HG03108 (cell line): ENCODE data around the gene RAB31.

Experiments used
- ATAC-seq: cut with Tn5 transposase; IDR thresholded peaks from one replicate; pipeline ENCODE4 v1.9.1; 2021; ENCODE audit warnings: moderate library complexity; ENCODE audit not compliant: unreplicated experiment

The RAB31 gene

DNA sequence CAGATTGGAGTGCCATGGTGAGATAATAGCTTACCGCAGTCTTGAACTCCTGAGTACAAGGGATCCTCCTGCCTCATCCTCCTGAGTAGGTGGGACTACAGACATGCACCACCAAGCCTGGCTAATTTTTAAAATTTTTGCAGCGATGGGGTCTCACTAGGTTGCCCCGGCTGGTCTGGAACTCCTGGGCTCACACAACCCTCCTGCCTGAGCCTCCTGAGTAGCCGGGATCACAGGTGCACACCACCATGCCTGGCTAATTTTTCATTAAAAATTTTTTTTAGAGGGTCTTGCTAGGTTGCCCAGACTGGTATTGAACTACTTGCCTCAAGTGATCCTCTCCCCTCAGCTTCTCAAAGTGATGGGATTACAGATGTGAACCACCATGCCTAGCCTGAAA is 27.8 kb downstream of the RAB31 start:
- no peak for ATAC-seq

- ATAC-seq: no peak
These were observed 28.3 kb downstream of the RAB31 start for GRCh38 chr18:9736286-9736835.

- no peak for ATAC-seq
These were observed 28.9 kb downstream of the RAB31 start for GRCh38 chr18:9737006-9737405.

- no peak for ATAC-seq
These were observed 29.5 kb downstream of the RAB31 start for GRCh38 chr18:9737472-9738121.

- ATAC-seq: no peak
These were observed 30.3 kb downstream of the RAB31 start for GRCh38 chr18:9738266-9738969.

DNA sequence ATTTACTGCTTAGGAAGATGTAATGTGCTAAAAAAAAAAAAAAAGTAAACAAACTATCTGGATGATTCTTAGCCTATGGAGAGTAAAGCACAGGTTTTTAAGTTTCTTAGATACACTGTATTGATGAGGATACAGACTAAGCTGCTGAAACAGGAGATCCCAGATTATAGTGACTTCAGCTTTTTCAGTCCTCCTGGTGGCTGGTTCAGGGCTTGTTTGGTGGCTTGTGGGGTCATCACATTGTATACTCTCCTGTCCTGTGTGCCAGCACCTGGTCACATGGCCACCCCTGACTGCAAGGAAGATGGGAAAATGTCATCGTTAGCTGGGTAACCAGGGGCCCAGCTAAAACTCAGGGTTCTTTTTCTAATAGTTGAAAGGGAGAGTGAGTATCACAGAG is 31.4 kb downstream of the RAB31 start:
- no peak for ATAC-seq

DNA sequence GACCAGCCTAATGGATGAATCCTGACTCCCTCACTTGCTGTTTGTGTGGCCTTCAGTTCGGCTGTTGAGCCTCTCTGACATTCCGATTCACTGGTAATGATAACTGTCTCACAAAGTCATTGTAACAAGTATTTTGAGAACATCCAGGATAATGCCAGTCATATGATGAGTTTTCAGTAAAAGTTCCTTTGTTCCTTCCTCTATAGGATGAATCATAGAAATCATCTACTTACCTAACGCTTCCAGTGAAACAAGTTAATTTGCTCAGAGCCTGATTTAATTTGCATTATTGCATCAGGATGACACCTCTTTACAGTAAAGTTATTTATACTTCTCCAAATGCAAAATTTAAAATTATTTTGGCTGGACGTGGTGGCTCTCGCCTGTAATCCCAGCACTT is 32.0 kb downstream of the RAB31 start:
- ATAC-seq: no peak

GRCh38 chr18:9741406-9741792 is 33.3 kb downstream of the RAB31 start:
- no peak for ATAC-seq

- ATAC-seq: no peak
These were observed 33.9 kb downstream of the RAB31 start for GRCh38 chr18:9741793-9742523.

GRCh38 chr18:9742524-9743131 is 34.5 kb downstream of the RAB31 start:
- ATAC-seq: no peak

- no peak for ATAC-seq
These were observed 35.3 kb downstream of the RAB31 start for GRCh38 chr18:9743200-9744016.

GRCh38 chr18:9746958-9747357 is 38.9 kb downstream of the RAB31 start:
- no peak for ATAC-seq

- ATAC-seq: no peak
These were observed 41.5 kb downstream of the RAB31 start for GRCh38 chr18:9749611-9750010.

GRCh38 chr18:9750112-9750511 is 42.0 kb downstream of the RAB31 start:
- ATAC-seq: no peak

DNA sequence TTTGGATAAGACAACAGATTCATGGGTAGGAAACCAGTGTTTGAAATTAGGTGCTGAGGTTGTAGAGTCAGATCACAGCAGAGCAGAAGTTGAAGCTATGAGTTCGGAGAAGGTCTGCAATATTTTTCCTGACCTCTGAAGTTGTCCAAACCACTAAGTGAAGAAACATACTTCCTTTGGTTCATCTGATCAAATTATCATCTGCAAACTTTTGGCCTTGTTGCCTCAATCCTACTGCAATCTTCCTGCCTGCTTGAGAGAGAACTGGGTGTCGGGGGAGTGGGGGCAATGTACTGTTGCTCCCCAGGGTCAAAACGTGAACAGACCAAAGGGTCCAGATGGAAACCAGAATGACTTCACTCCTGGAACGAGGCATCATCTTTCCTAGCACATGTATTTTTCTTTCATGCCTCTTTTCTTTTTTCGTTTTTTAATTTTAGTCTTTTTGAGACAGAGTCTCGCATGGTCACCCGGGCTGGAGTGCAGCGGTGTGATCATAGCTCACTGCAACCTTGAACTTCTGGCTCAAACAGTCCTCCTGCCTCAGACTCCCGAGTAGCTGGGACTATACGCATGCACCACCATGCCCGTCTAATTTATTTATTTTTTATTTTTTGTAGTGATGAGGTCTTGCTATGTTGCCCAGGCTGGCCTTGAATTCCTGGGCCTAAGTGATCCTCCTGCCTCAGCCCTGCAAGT is 42.7 kb downstream of the RAB31 start:
- ATAC-seq: no peak

DNA sequence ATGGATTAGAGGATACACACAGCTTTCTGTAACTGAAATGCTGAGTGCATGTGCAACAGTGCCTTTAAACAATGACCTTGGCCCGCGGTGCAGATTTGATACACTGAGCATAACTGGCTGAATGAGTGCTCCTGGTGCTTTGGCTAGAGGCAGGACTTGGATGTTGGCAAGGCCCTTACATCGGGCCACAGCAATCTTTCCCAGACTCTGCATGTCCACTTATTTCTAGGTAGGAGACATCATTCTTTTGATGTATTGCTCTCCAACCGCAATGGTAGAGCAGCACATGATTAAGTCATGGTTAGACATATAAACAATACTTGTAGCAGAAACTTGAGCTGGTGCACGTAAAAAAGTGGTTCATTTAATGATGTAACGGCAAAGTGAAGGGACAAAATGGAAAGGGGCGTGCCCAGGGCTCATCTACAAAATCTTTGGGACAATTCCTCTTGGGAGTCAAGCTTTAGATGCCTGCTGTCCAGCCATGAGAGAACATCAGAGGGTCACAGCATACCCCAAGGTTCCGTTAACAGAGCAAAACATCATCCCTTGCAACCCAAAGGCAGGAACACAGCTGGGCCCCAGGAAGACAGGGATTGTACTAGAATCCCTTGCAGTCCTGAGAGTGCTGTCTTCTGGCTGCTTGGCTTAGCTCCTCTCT is 43.4 kb downstream of the RAB31 start:
- ATAC-seq: no peak

GRCh38 chr18:9753846-9754245 is 45.7 kb downstream of the RAB31 start:
- ATAC-seq: no peak

- no peak for ATAC-seq
These were observed 47.0 kb downstream of the RAB31 start for GRCh38 chr18:9755110-9755509.

DNA sequence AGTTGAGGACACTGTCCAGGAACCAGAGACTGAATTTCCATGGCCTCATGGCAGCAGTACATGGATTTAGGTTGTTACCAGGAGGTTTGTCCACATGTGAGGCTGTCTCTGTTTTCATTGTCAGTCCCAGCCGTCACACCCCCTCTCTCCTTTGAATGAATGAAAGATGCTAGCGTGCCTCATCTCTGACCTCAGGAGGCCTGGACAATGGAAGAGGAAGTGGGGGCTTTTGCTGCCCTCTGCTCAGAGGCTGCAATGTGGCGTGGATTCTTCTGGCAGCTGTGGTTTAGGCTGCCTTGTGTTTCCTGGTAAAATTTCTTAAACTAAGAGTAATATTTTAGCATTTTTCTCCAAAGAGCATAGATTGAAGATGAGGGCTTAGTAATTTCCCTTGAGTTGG is 47.5 kb downstream of the RAB31 start:
- ATAC-seq: no peak
